ENCODE data around the gene UBE2G2. TPM values are rescaled to one million over a fixed set of nuclear protein-coding genes. Genes with fewer than 3 reads are reported as not detected.

The UBE2G2 gene
- total and polyA plus RNA-seq, 8 donors, result 75.0 to 157 (median 131) TPM

DNA sequence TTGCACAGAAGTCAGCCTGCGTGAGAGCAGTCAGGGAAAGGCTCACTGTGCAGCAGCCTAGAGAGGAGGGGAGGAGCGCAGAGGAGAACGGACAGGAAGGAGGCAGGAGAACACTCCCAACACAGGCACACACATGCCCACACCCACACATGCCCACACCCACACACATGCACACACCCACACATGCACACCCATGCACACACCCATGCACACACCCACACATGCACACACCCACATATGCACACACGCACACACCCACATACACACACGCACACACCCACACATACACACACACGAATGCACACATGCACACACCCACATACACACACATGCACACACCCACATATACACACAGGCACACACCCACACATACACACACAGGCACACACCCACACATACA, 9.2 kb upstream of the UBE2G2 start:
- peaks cover 0 to 73% of the 10 kb centered on the region in 2 donors for H3K36me3 ChIP-seq
- H3K4me3 ChIP-seq, result no peak overlapping the region
- H3K27me3 ChIP-seq, result no peaks in the 10 kb centered on the region
- TF ChIP-seq, protein P1, sequence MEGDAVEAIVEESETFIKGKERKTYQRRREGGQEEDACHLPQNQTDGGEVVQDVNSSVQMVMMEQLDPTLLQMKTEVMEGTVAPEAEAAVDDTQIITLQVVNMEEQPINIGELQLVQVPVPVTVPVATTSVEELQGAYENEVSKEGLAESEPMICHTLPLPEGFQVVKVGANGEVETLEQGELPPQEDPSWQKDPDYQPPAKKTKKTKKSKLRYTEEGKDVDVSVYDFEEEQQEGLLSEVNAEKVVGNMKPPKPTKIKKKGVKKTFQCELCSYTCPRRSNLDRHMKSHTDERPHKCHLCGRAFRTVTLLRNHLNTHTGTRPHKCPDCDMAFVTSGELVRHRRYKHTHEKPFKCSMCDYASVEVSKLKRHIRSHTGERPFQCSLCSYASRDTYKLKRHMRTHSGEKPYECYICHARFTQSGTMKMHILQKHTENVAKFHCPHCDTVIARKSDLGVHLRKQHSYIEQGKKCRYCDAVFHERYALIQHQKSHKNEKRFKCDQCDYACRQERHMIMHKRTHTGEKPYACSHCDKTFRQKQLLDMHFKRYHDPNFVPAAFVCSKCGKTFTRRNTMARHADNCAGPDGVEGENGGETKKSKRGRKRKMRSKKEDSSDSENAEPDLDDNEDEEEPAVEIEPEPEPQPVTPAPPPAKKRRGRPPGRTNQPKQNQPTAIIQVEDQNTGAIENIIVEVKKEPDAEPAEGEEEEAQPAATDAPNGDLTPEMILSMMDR (IDR thresholded peaks at IDR 0.05), result no peak
- H3K9me3 ChIP-seq, result no peaks in the 10 kb centered on the region
- ATAC-seq, result no peak
- intact Hi-C loops (cut with DNase I), result no loop called here
- H3K27ac ChIP-seq, result no peak overlapping the region
- no peak for DNase-seq
- peaks cover 0 to 16% of the 10 kb centered on the region in 2 donors for H3K4me1 ChIP-seq

DNA sequence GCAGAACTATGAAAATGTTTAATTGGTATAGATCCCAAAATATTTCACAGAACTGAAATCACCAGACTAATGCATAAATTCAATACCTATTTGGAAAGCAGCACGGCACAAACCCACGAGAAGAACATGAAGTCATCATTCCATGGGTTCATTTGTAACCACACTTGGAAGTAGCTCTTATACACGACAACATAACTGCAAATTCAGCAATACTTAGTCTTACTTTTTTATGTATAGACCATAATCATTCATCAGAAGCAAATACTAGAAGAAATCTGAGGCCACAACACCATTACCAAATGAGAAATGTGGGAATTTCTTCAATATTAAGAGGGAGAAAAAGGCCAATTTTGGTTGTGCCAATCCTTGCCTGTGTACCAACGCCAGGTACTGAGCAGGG, 4.2 kb upstream of the UBE2G2 start:
- TF ChIP-seq, protein P1 (IDR thresholded peaks at IDR 0.05), result no peak
- Histone ChIP-seq H3K27ac (no peak overlapping the region), H3K36me3 (peaks cover 0 to 70% of the 10 kb centered on the region in 2 donors), H3K27me3 (no peaks in the 10 kb centered on the region), H3K4me1 (peaks cover 2 to 18% of the 10 kb centered on the region in 2 donors), H3K9me3 (no peaks in the 10 kb centered on the region), H3K4me3 (no peak overlapping the region)
- ATAC-seq, result no peak
- no peak for DNase-seq
- intact Hi-C loops (cut with DNase I), result no loop called here

DNA sequence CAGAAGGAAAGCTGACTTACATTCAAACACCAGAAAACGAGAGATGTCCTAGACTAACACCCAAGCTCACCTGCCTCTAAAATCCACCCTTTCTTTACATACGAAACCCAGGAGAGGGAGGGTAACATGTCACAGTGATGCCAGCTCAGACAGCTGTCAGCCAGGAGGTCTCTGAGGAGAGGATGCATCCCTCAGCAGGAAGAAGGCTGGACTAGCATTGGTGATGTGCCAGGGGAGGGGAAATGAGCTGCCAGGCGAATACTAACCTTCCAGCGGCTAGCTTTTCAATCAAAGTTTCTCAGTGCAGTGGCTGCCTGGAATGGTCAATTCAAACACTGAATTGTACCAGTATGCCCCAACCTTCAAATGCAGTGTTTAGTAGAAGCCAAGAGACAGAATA, 3.6 kb upstream of the UBE2G2 start:
- TF ChIP-seq, protein P1 (IDR thresholded peaks at IDR 0.05), result no peak
- intact Hi-C loops (cut with DNase I), result no loop called here
- ATAC-seq, result no peak
- no peaks in the 10 kb centered on the region for H3K9me3 ChIP-seq
- no peaks in the 10 kb centered on the region for H3K27me3 ChIP-seq
- peaks cover 9 to 24% of the 10 kb centered on the region in 2 donors for H3K4me1 ChIP-seq
- peaks cover 0 to 65% of the 10 kb centered on the region in 2 donors for H3K36me3 ChIP-seq
- H3K4me3 ChIP-seq, result no peak overlapping the region
- no peak overlapping the region for H3K27ac ChIP-seq
- no peak for DNase-seq

DNA sequence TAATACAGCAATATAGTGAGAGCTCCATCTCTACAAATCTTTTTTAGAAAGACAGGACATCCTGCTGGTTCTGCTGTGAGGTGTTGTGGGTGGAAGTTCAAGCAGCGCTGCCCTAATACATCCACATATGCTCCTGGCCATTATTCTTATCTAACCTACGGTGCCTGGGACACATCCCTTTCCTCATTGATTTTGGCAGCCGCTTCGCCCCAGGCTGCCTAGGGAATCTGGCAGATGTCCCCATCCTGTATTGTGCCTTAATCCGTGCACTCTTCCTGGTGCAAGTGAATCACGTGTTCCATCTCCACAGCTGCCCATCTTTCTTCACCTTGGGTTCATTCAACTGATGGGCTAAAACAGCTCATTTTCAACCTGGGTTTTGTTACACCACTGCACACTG, 3.1 kb upstream of the UBE2G2 start:
- Histone ChIP-seq H3K27ac (no peak overlapping the region), H3K9me3 (no peaks in the 10 kb centered on the region), H3K4me1 (peaks cover 13 to 29% of the 10 kb centered on the region in 2 donors), H3K36me3 (peaks cover 0 to 60% of the 10 kb centered on the region in 2 donors), H3K4me3 (no peak overlapping the region), H3K27me3 (no peaks in the 10 kb centered on the region)
- TF ChIP-seq, protein P1 (IDR thresholded peaks at IDR 0.05), result no peak
- intact Hi-C loops (cut with DNase I), result no loop called here
- ATAC-seq, result no peak
- no peak for DNase-seq

DNA sequence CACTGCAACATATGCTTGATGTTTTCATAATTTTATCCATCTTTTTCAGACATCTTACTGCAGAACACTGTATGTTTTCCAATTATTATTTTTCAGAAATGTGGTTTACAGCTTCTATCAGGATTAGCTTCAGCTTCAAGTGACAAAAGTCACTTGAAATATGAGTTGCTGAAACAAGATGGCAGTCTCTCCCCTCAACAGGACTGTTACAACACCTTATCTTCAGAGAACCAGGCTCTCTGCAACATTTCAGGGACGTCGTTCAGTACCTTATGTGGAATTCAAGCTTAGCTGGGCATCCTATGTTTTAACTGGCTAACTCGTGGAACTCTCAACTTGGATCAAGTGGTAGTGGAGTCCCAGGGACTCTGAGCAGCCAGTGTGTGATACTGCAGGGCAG, 2.0 kb upstream of the UBE2G2 start:
- Histone ChIP-seq H3K9me3 (no peaks in the 10 kb centered on the region), H3K27ac (no peak overlapping the region), H3K4me3 (no peak overlapping the region), H3K4me1 (peaks cover 14 to 40% of the 10 kb centered on the region in 2 donors), H3K27me3 (no peaks in the 10 kb centered on the region), H3K36me3 (peaks cover 0 to 56% of the 10 kb centered on the region in 2 donors)
- TF ChIP-seq, protein P1 (IDR thresholded peaks at IDR 0.05), result no peak
- intact Hi-C loops (cut with DNase I), result no loop called here
- ATAC-seq (no peak), DNase-seq (no peak)
